RWPE2 (cell line): ENCODE measurements around the gene C2CD2.

Experiments used
- ATAC-seq: fragments of 200-7000 bp; cut with Tn5 transposase; 3 replicates; pipeline ENCODE4 v1.9.1; 2021; ENCODE audit warnings: low read depth
- DNase-seq: peaks from one replicate; pipeline ENCODE4 v3.0.0-alpha.2; 2020; ENCODE audit warnings: low spot score
- H3K27ac ChIP-seq: fragments of 450-650 bp; 2 replicates; pipeline ENCODE4 v1.5.1; 2017; ENCODE audit warnings: mild to moderate bottlenecking; ENCODE audit not compliant: poor library complexity, severe bottlenecking
- H3K27me3 ChIP-seq: fragments of 250-450 bp; sonication (Bioruptor Pico); 2 replicates; pipeline ENCODE4 v1.5.1; 2021; ENCODE audit warnings: mild to moderate bottlenecking, moderate library complexity; ENCODE audit not compliant: insufficient read depth, poor library complexity, severe bottlenecking
- H3K36me3 ChIP-seq: fragments of 250-450 bp; sonication (Bioruptor Pico); 2 replicates; pipeline ENCODE4 v1.5.1; 2020; ENCODE audit warnings: low read depth, mild to moderate bottlenecking, moderate library complexity
- H3K4me1 ChIP-seq: fragments of 250-450 bp; sonication (Bioruptor Pico); 2 replicates; pipeline ENCODE4 v1.5.1; 2021; ENCODE audit warnings: mild to moderate bottlenecking, moderate library complexity; ENCODE audit not compliant: insufficient read depth, poor library complexity, severe bottlenecking
- H3K4me3 ChIP-seq: fragments of 250-450 bp; sonication (Bioruptor Pico); 2 replicates; pipeline ENCODE4 v1.5.1; 2021; ENCODE audit warnings: mild to moderate bottlenecking, moderate library complexity; ENCODE audit not compliant: severe bottlenecking
- H3K9me3 ChIP-seq: fragments of 250-450 bp; sonication (Bioruptor Pico); 2 replicates; pipeline ENCODE4 v1.5.1; 2021; ENCODE audit warnings: mild to moderate bottlenecking, moderate library complexity; ENCODE audit not compliant: severe bottlenecking
- TF ChIP-seq, protein P1 (sequence below): fragments of 450-650 bp; IDR thresholded peaks from one replicate; pipeline ENCODE4 v1.5.1; 2017; ENCODE audit warnings: mild to moderate bottlenecking, moderate library complexity; ENCODE audit not compliant: poor library complexity, severe bottlenecking

The C2CD2 gene

DNA sequence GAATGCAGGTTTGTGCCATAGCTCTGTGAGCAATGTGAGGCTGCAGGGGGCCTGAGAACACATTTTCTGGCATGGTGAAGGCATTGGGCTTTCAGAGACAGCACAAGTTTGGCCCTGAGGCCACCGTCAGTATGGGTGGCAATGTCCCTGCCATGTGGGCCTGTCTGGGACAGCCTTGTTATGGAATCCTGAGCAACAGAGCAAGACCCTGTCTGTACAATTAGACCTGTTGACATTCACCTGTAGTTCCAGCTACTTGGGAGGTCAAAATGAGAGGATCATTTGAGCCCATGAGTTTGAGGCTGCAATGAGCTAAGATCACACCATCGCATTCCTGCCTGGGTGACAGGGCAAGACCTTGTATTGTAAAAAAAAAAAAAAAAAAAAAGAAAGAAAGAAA, 110.2 kb downstream of the C2CD2 start:
- TF ChIP-seq, protein P1, sequence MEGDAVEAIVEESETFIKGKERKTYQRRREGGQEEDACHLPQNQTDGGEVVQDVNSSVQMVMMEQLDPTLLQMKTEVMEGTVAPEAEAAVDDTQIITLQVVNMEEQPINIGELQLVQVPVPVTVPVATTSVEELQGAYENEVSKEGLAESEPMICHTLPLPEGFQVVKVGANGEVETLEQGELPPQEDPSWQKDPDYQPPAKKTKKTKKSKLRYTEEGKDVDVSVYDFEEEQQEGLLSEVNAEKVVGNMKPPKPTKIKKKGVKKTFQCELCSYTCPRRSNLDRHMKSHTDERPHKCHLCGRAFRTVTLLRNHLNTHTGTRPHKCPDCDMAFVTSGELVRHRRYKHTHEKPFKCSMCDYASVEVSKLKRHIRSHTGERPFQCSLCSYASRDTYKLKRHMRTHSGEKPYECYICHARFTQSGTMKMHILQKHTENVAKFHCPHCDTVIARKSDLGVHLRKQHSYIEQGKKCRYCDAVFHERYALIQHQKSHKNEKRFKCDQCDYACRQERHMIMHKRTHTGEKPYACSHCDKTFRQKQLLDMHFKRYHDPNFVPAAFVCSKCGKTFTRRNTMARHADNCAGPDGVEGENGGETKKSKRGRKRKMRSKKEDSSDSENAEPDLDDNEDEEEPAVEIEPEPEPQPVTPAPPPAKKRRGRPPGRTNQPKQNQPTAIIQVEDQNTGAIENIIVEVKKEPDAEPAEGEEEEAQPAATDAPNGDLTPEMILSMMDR: no peak
- Histone ChIP-seq H3K27me3 (no peaks in the 10 kb centered on the region), H3K9me3 (no peaks in the 10 kb centered on the region), H3K27ac (no peak overlapping the region), H3K36me3 (peaks cover 67% of the 10 kb centered on the region), H3K4me3 (no peak overlapping the region), H3K4me1 (no peaks in the 10 kb centered on the region)
- DNase-seq: no peak
- ATAC-seq: no peak

DNA sequence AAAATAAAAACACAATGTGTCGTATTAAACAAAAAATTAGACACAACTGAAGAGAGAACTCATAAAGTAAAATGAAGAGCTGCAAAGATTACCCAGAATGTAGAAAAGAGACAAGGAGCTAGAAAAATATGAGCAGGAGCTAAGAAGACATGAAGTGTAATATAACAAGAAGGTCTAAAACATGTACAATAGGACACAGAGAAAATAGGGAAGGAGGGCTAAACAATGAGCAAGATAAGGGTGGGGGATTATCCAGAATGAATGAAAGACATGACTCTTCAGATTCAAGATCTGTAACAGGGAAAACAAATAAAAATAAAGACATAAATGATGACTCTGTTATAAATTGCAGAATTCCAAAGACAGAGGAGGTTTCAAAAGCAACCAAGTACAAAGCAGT, 112.9 kb downstream of the C2CD2 start:
- ATAC-seq (no peak), DNase-seq (no peak)
- Histone ChIP-seq H3K27me3 (no peaks in the 10 kb centered on the region), H3K4me1 (no peaks in the 10 kb centered on the region), H3K27ac (no peak overlapping the region), H3K36me3 (peaks cover 64% of the 10 kb centered on the region), H3K4me3 (no peak overlapping the region), H3K9me3 (no peaks in the 10 kb centered on the region)
- TF ChIP-seq, protein P1: no peak

DNA sequence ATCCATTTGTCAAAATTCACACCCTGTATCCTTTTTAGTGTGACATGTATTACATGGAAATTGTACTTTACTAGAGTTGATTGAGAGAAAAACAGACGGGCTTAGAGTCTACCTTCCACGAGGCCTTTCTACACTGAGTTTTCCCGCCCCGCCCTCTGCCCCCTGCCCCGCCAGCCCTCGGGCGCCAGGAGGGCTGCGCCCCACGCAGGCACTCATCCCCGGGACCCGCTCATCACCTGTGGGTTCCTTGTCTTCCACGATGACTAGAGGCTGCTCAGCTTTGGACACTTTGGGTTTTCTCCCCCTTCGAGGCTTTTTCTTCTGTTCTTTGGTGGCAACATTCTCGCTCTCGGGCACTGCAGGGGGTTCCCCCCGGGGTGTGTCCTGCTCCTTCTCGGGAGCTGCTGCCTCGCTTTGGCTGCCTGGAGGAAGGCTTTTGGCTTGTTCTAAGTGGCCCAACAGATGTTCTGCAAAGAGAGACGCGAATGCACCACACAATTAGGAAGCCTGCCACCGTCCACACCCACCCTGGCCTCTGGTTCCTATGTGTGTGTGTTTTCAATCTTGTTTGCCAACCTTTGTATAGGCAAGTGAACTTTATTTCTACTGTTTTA, 114.3 kb downstream of the C2CD2 start:
- Histone ChIP-seq H3K4me3 (no peak overlapping the region), H3K36me3 (peaks cover 67% of the 10 kb centered on the region), H3K27me3 (no peaks in the 10 kb centered on the region), H3K27ac (no peak overlapping the region), H3K9me3 (no peaks in the 10 kb centered on the region), H3K4me1 (no peaks in the 10 kb centered on the region)
- ATAC-seq: no peak
- DNase-seq: no peak
- TF ChIP-seq, protein P1: no peak

DNA sequence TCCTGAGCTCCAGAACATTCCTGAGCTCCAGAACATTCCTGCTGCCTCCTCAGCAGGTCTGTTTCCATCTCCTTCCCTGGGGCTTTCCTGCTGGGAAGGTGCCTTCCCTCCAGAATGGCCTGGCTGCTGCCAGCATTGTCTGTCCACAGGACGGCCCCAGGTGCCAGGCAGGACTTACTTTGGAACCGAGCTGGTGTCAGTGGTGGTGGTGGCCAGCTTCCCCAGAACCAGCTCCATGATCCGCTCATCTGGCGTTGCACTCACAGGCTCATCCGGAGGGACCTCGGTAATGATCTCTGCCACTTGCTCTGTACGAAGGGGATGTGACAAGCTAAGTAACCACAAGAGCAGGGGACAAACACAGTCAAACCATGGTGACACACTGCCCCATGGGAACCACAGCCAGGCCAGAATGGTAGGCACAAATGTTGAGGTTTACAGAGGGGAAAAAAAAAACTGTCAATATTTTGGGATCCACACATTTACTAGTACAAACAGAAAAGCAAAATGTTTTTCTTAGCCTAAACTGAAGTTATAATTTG, 116.0 kb downstream of the C2CD2 start:
- Histone ChIP-seq H3K36me3 (peaks cover 82% of the 10 kb centered on the region), H3K27me3 (no peaks in the 10 kb centered on the region), H3K4me1 (no peaks in the 10 kb centered on the region), H3K4me3 (no peak overlapping the region), H3K27ac (no peak overlapping the region), H3K9me3 (no peaks in the 10 kb centered on the region)
- TF ChIP-seq, protein P1: no peak
- no peak for DNase-seq
- ATAC-seq: no peak
